ENCODE data around the gene METRNL. TPM values are rescaled to one million over a fixed set of nuclear protein-coding genes. Genes with fewer than 3 reads are reported as not detected.

METRNL gene
- total and polyA plus RNA-seq, 8 donors, result 12.7 to 61.8 (median 19.2) TPM

DNA sequence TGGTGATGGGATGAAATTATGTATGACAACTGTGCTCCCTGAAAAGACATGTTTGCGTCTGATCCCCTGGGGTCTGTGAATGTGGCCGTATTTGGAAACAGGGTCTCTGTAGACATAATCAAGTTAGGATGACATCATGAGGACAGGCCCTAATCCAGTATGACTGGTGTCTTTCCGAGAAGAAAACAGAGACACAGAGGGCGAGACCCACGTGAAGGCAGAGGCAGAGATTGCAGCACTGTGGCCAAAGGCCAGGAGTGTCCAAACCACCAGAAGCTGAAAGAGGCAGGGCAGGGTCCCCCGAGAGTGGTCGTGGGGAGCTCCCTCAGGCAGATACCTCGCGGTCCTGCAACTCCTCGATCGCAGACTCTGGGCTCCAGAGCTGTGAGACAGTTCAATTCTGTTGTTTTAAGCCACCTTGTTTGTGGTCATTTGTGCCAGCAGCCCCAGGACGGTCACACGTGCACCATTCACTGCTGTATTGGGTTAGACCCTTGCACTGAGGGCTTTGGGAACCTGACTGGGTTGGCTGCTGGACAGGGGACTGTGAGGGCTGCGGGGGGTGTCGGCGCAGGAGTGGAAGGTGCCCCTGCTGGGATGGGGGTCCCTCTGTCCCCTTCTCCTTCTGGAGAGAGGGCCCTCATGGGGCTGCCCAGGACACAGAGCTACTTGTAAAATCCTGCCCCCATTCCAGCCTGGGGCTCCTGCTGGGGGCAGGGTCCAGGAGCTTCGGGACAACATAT, 27.7 kb downstream of the METRNL start:
- peaks cover 8 to 19% of the 10 kb centered on the region in 2 donors for H3K4me1 ChIP-seq
- peaks cover 0 to 36% of the 10 kb centered on the region in 2 donors for H3K27me3 ChIP-seq
- ATAC-seq, result no peak
- no peak for DNase-seq
- no peak overlapping the region for H3K27ac ChIP-seq
- intact Hi-C loops (cut with DNase I), result no loop called here
- TF ChIP-seq, protein P1, sequence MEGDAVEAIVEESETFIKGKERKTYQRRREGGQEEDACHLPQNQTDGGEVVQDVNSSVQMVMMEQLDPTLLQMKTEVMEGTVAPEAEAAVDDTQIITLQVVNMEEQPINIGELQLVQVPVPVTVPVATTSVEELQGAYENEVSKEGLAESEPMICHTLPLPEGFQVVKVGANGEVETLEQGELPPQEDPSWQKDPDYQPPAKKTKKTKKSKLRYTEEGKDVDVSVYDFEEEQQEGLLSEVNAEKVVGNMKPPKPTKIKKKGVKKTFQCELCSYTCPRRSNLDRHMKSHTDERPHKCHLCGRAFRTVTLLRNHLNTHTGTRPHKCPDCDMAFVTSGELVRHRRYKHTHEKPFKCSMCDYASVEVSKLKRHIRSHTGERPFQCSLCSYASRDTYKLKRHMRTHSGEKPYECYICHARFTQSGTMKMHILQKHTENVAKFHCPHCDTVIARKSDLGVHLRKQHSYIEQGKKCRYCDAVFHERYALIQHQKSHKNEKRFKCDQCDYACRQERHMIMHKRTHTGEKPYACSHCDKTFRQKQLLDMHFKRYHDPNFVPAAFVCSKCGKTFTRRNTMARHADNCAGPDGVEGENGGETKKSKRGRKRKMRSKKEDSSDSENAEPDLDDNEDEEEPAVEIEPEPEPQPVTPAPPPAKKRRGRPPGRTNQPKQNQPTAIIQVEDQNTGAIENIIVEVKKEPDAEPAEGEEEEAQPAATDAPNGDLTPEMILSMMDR (IDR thresholded peaks at IDR 0.05), result no peak
- no peak overlapping the region for H3K4me3 ChIP-seq
- no peaks in the 10 kb centered on the region for H3K36me3 ChIP-seq
- no peaks in the 10 kb centered on the region for H3K9me3 ChIP-seq

DNA sequence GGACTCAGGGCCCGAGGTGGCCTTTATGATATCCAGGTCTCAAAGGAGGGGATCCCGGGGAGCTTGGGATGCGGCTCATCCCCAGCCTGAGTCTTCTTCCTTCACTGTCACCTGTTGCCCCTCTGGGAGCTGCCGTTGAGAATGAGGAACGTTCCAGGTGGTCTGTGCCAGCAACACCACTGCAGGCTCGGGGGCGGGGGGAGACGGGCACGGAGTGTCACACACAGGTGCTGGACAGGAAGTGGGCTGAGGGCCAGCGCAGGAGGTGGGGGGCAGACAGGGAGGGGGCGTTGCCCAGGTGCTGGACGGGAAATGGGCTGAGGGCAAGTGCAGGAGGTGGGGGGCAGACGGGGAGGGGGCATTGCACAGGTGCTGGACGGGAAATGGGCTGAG, 28.2 kb downstream of the METRNL start:
- TF ChIP-seq, protein P1 (IDR thresholded peaks at IDR 0.05), result no peak
- ATAC-seq (no peak), DNase-seq (no peak)
- Histone ChIP-seq H3K27ac (no peak overlapping the region), H3K4me3 (no peak overlapping the region), H3K9me3 (no peaks in the 10 kb centered on the region), H3K27me3 (peaks cover 0 to 35% of the 10 kb centered on the region in 2 donors), H3K36me3 (no peaks in the 10 kb centered on the region), H3K4me1 (peaks cover 8 to 16% of the 10 kb centered on the region in 2 donors)
- intact Hi-C loops (cut with DNase I), result no loop called here

DNA sequence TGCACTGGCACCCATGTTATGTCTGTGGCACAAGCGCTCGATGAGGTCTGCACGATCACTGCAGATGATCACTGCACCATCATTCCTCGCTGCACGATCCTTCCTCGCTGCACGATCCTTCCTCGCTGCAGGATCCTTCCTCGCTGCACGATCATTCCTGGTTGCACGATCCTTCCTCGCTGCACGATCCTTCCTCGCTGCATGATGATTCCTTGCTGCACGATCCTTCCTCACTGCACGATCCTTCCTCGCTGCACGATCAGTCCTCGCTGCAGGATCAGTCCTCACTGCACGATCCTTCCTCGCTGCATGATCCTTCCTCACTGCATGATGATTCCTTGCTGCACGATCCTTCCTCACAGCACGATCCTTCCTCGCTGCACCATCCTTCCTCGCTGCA, 29.3 kb downstream of the METRNL start:
- Histone ChIP-seq H3K27me3 (peaks cover 0 to 35% of the 10 kb centered on the region in 2 donors), H3K36me3 (no peaks in the 10 kb centered on the region), H3K27ac (no peak overlapping the region), H3K9me3 (no peaks in the 10 kb centered on the region), H3K4me1 (peaks cover 8 to 16% of the 10 kb centered on the region in 2 donors), H3K4me3 (no peak overlapping the region)
- ATAC-seq, result no peak
- TF ChIP-seq, protein P1 (IDR thresholded peaks at IDR 0.05), result no peak
- intact Hi-C loops (cut with DNase I), result no loop called here
- DNase-seq, result no peak

DNA sequence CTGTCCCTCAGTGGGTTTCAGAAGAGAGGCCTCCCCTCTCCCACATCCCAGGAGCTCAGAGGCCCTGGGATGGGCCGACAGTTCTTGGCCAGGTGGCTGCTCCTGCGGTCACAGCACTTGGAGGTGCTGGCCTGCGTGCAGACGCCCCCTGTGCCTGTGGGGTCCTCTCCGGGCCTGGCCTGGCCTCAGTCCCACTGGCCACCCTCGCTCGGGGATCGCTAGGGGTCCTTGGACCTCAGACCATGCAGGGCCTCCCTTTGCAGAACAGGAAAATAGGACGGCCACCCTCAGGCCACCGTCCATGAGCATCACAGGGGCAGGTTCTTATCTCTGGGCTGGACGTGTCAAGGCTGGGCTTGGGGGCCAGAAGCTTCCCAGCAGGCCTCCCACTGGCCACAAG, 30.0 kb downstream of the METRNL start:
- ATAC-seq, result no peak
- TF ChIP-seq, protein P1 (IDR thresholded peaks at IDR 0.05), result no peak
- H3K4me1 ChIP-seq, result peaks cover 8 to 16% of the 10 kb centered on the region in 2 donors
- DNase-seq, result no peak
- H3K27me3 ChIP-seq, result peaks cover 0 to 30% of the 10 kb centered on the region in 2 donors
- H3K27ac ChIP-seq, result peak overlapping the region; percentile 72 to 79
- H3K36me3 ChIP-seq, result no peaks in the 10 kb centered on the region
- no peak overlapping the region for H3K4me3 ChIP-seq
- intact Hi-C loops (cut with DNase I), result no loop called here
- no peaks in the 10 kb centered on the region for H3K9me3 ChIP-seq

DNA sequence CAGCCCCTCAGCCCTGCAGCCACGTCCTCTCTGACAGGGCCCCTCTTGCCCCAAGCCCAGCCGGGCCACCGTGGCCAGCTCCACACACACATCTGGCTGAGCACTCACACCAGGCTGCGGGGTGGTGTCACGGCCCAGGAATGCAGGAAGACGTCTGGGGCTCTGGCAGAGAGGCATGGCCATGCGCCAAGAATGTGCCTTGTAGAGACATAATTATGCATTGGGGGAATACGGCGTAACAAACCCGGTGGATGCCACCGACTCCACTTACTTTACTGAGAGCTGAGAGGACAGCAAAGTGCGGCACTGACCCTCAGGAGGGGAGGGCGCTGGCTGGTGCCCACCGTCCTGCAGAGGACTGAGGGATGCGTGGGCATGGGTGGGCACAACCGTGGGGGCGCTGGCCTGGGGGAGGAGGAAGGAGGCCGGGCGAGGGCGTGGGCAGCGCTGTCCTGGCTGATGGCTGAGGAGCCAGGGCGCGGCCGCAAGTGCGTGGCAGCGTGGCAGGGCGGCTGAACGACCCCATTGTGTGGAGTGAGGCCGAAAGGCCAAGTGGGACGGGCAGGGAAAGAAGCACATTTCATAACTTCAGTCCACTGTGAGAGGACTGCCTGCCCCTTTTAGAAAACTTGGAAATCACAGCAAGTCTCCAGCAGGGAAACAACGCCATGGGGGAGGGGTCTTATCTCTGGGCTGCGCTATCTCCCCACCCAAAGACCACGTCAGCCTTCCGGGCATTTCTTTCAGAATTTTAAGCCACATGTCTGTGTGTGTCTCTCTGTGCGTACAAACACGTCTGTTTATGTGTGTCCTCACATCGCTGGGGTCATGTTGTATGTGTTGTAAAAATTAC, 30.6 kb downstream of the METRNL start:
- no peaks in the 10 kb centered on the region for H3K36me3 ChIP-seq
- H3K27me3 ChIP-seq, result peaks cover 0 to 24% of the 10 kb centered on the region in 2 donors
- H3K27ac ChIP-seq, result peak overlapping the region; percentile 72 to 79
- intact Hi-C loops (cut with DNase I), result no loop called here
- H3K9me3 ChIP-seq, result no peaks in the 10 kb centered on the region
- DNase-seq (peak; percentile 72 to 93 (median 87)), ATAC-seq (peak; percentile 88)
- TF ChIP-seq, protein P1 (IDR thresholded peaks at IDR 0.05), result no peak
- no peak overlapping the region for H3K4me3 ChIP-seq
- peaks cover 8 to 16% of the 10 kb centered on the region in 2 donors for H3K4me1 ChIP-seq
